Omental fat pad (tissue), 4 donors: Measurements from ENCODE around the gene MAN1A2. TPM values are rescaled to one million over a fixed set of nuclear protein-coding genes. Genes with fewer than 3 reads are reported as not detected.
A peak's percentile ranks its signal among the peaks of the same experiment; 100 is the strongest.
"Not testable (repeated sequence)": the region's sequence is repeated elsewhere in the genome, so short reads cannot be mapped to it uniquely, and the experiment has no call there.

Experiments used
- ATAC-seq: fragments of 150-250 bp; one replicate; pipeline ENCODE4 v1.9.1; 2016; ENCODE audit warnings: mild to moderate bottlenecking, moderate library complexity; ENCODE audit not compliant: low FRiP score
- DNase-seq: peaks from one replicate; pipeline ENCODE4 v3.0.0-alpha.2; 2019; ENCODE audit warnings: low spot score
- CTCF ChIP-seq, 3 donors: fragments of 450-650 bp; IDR thresholded peaks; one replicate each; pipeline ENCODE4 v1.5.1; 2016 to 2017; ENCODE audit warnings: antibody characterized with exemption in 3 of 3, mild to moderate bottlenecking in 3 of 3, moderate library complexity in 2 of 3
- total RNA-seq, 4 donors: library from RNA; depleted of rRNA; stranded (reverse); fragments of >200 nt; gene quantifications; one replicate each; pipeline ENCODE4 v1.1.0, GENCODE V29; 2016

MAN1A2 gene
- 10 to 100 TPM; 32.9 to 50.7 (median 42.1) TPM for total RNA-seq

DNA sequence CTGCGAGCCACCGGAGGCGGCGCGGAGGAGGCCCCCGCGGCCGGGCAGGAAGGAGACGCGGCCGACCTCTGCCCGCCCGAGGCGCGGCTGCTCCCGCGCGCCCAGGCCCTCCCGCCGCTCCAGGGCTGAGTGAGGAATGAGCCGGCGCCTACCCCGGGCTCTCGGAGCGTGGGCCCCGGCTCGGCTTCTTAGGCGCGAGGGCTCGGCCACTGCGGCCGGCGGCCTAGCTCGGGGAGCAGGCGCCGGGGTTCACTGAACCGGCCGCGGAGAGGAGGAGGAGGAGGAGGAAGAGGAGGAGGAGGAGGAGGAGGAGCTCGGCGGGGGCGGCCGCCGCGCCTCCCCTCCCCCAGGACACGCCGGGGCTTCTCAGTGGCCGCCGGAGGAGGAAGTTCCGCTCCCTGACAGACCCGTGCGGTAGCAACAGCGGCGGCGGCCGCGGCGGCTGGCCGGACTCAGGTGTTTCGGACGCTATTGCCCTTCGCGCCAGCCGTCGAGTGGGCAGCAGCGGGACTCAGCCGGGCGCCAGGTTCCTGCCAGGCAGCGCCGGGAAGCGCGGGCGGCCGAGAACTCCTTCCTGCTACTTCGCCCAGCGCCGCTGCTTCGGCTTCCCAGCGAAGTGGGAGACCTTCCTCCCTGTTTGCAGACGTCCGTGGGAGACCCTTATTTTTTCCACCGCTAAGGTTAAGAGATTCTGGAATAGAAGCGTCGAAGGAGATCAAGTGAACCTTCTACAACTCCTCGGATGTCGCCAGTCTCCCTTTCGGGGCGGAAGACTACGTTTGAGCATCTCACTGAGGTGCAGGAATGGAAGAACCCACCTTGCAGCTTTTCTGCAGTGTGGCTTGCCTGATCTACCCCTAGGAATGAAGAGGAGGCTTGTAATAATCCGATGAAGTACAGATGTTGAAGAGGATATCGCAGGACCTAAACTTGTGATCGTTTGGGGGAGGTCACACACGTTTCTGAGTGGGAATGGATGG, at the start of gene MAN1A2:
Gene MAN1A2, plus strand, starts transcription at position 404 of the 980 bp plus-strand sequence. CDS start 735 bp downstream, outside the sequence.
- peak; percentile 88 for ATAC-seq
- DNase-seq: peak; percentile 32
- no peak for TF ChIP-seq CTCF (IDR thresholded peaks at IDR 0.05)

DNA sequence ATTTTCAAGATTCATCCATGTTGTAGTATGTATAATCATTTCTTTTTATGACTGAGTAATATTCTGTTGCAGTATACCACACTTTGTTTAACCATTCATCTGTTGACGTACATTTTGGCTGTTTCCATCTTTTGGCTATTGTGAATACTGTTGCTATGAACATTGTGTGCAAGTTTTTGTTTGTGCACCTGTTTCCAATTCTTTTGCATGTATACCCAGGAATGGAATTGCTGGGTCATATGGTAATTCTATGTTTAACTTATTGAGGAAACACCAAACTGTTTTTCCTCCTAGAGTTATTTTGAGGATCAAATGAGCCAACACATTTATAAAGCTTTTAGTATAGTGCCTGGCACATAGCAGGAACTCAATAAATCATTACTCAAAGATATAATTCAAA, 49.2 kb upstream of the MAN1A2 start:
- no peak for TF ChIP-seq CTCF (IDR thresholded peaks at IDR 0.05)
- DNase-seq: no peak
- no peak for ATAC-seq

GRCh38 chr1:117318426-117318825, 48.8 kb upstream of the MAN1A2 start:
- no peak for DNase-seq
- no peak for TF ChIP-seq CTCF (IDR thresholded peaks at IDR 0.05)
- no peak for ATAC-seq

- DNase-seq: no peak
- no peak for ATAC-seq
- no peak for TF ChIP-seq CTCF (IDR thresholded peaks at IDR 0.05)
Measured at GRCh38 chr1:117320515-117320914, 46.7 kb upstream of the MAN1A2 start.

DNA sequence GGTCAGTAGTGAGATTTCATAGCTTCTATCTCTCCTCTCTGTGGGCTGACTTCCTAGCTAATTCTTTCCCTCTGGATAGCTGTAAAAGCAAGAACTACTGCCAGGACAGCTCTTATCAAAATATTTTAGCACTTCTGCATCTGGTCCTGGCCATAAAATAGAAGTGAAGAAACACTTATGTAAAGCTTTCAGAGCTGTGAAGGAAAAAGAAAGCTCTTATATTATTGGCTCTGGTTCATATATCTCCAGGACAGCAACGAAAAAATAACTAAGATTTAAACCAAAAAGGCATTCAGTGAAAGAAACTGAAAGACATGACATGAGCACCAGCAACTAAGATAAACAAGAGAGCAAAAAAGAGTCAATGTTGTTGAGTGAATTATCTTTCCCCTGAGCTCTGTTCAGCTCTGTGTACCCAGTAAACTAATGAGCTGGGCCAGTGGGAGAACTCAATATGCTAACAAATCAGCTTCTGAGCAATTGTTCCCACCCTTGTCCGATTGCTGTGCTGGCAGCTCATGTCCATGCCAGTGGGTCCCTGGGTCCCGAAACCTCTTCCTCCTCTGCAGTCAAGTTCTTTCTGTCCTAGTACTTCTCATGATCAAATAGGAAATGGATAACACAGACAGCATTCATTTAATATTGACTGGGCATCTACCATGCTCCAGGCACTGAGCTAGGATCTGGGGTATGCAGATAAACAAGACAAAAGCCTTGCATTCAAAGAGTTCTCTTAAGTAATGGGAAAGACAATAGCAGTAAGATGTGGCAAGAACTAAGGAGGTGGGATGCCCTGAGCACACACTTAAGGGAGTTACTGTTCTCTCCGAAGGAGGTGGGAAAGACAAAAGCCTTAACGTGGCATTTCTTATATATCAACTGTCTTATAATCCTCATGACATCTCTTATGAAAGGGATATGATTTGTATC, 45.3 kb upstream of the MAN1A2 start:
- no peak for DNase-seq
- ATAC-seq: peak; percentile 68
- TF ChIP-seq CTCF (IDR thresholded peaks at IDR 0.05): no peak

- TF ChIP-seq CTCF (IDR thresholded peaks at IDR 0.05): no peak
- no peak for DNase-seq
- ATAC-seq: no peak
Measured at GRCh38 chr1:117324357-117324756, 42.9 kb upstream of the MAN1A2 start.

DNA sequence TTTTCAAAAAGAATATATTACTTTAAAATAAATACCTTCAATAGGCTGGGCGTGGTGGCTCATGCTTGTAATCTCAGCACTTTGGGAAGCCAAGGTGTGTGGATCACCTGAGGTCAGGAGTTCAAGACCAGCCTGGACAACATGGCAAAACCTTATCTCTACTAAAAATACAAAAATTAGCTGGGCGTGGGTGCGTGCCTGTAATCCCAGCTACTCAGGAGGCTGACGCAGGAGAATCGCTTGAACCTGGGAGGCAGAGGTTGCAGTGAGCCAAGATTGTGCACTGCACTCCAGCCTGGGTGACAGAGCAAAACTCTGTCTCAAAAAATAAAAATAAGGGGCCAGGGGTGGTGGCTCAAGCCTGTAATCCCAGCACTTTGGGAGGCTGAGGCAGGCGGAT, 41.2 kb upstream of the MAN1A2 start:
- ATAC-seq, DNase-seq: not testable (repeated sequence)
